Ovary (tissue), 9 donors: ENCODE measurements around the gene MBP. TPM values are rescaled to one million over a fixed set of nuclear protein-coding genes. Genes with fewer than 3 reads are reported as not detected.

ENCODE experiments used
- DNase-seq, 5 donors: peaks; one replicate each; pipeline ENCODE4 v3.0.0-alpha.2; 2019 to 2020
- H3K27ac ChIP-seq, 2 donors: fragments of 200-600 bp; one replicate each; pipeline versions ENCODE4 v1.5.1 to v1.8.0; 2019 to 2022
- H3K27me3 ChIP-seq: fragments of 200-600 bp; one replicate; pipeline ENCODE4 v1.8.0; 2022
- H3K36me3 ChIP-seq: fragments of 200-600 bp; sonication (generic); one replicate; pipeline ENCODE4 v1.5.1; 2019
- H3K4me1 ChIP-seq: one replicate; pipeline ENCODE4 v1.8.1; 2013; ENCODE audit warnings: mild to moderate bottlenecking, moderate library complexity; ENCODE audit not compliant: insufficient read depth
- H3K4me3 ChIP-seq: fragments of 200-600 bp; sonication (generic); one replicate; pipeline ENCODE4 v1.5.1; 2017
- H3K9me3 ChIP-seq, 2 donors: fragments of 200-600 bp in 1 of 2; sonication (generic) in 1 of 2; one replicate each; pipeline versions ENCODE4 v1.5.1 to v1.8.1; 2013 to 2019; ENCODE audit warnings: mild to moderate bottlenecking in 1 of 2, moderate library complexity in 1 of 2
- CTCF ChIP-seq, 3 donors: fragments of 450-650 bp in 2 of 3; fragments of 200-600 bp in 1 of 3; IDR thresholded peaks; one replicate each; pipeline versions ENCODE4 v1.5.1 to v1.8.0; 2016 to 2022; ENCODE audit warnings: antibody characterized with exemption in 3 of 3, mild to moderate bottlenecking in 1 of 3
- EP300 ChIP-seq: sonication (generic); formaldehyde crosslinking; IDR thresholded peaks from one replicate; pipeline ENCODE4 v1.6.1; 2017; ENCODE audit warnings: antibody characterized with exemption
- POLR2A ChIP-seq: fragments of 450-650 bp; IDR thresholded peaks from one replicate; pipeline ENCODE4 v1.6.1; 2017; ENCODE audit warnings: antibody characterized with exemption, mild to moderate bottlenecking, moderate library complexity
- WGBS, 3 donors: extraction: QIAGEN DNeasy Blood & Tissue Kit in 1 of 3; methylation state at CpG; one replicate each; pipeline versions ENCODE4 v1.1.5 to v1.1.7; 2013 to 2017; 5-methylcytosine and 5-hydroxymethylcytosine counted together
- intact Hi-C, 4 donors: fragments of 100-400 bp; cut with DNase I; formaldehyde crosslinking; loops; one replicate each; pipeline versions ENCODE4 v1.11.0 to v1.15.1; 2022 to 2023
- polyA plus RNA-seq, 2 donors: library from polyadenylated mRNA; stranded (reverse); fragments of 200-250 nt in 1 of 2; fragments of 350-450 nt in 1 of 2; fragmentation: Illumina TruSeq in 1 of 2; extraction: RNeasy Lipid Tissue Mini Kit (QIAGEN cat#74804) in 1 of 2; gene quantifications; one replicate each; pipeline ENCODE4 v1.2.3, GENCODE V29; 2013 to 2014
- total RNA-seq, 7 donors: library from RNA; depleted of rRNA in 2 of 7; stranded (reverse); fragments of >200 nt in 2 of 7; fragmentation: NEBNext Ultra II Directional in 3 of 7; extraction: Animal tissue kit (Norgen Biotek cat#: 25700) in 3 of 7; gene quantifications; one replicate each; pipeline versions ENCODE4 v1.1.0 to v1.2.4, GENCODE V29; 2016 to 2023
- donor health status: DM: no; HTN: no; CAD: no; lungs with moderate emphysema.
- donor health status: DM: no; HTN: no; CAD: no.
- donor health status: Bipolar disorder and iron deficiency.
- donor health status: DM: yes; HTN: yes; CAD: no.
- donor health status: DM: no; HTN: no; CAD: no.
- donor health status: DM: yes; HTN: yes; CAD: no.

The MBP gene
- total and polyA plus RNA-seq, 9 donors, result 7.1 to 38.2 (median 23.2) TPM

DNA sequence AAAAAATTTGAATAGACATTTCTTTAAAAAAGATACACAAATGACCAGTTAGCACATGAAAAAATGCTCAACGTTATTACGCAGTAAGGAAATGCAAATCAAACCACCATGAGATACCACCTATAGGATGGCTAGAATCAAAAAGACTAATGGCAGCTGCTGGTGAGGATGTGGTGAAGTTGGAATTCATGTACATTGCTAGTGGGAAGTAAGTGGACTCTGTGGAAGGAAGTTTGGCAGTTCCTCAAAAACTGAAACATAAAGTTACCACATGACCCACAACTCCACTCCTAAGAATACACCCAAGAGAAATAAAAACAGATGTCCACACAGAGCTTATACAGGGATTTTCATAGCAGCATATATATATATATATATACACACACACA is 51.2 kb downstream of the MBP start:
- no peaks in the 10 kb centered on the region for H3K27me3 ChIP-seq
- intact Hi-C loops, result no loop called here
- H3K27ac ChIP-seq, result no peak overlapping the region
- WGBS, 3 donors, result 81 to 89% (median 84%) methylated on average over 2 of the region's 2 CpGs
- H3K36me3 ChIP-seq, result no peaks in the 10 kb centered on the region
- TF ChIP-seq POLR2A, result no peak
- no peak for TF ChIP-seq CTCF (IDR thresholded peaks at IDR 0.05)
- no peak for TF ChIP-seq EP300
- no peak for DNase-seq
- H3K9me3 ChIP-seq, result no peaks in the 10 kb centered on the region
- H3K4me1 ChIP-seq, result peaks cover 6% of the 10 kb centered on the region
- no peak overlapping the region for H3K4me3 ChIP-seq

DNA sequence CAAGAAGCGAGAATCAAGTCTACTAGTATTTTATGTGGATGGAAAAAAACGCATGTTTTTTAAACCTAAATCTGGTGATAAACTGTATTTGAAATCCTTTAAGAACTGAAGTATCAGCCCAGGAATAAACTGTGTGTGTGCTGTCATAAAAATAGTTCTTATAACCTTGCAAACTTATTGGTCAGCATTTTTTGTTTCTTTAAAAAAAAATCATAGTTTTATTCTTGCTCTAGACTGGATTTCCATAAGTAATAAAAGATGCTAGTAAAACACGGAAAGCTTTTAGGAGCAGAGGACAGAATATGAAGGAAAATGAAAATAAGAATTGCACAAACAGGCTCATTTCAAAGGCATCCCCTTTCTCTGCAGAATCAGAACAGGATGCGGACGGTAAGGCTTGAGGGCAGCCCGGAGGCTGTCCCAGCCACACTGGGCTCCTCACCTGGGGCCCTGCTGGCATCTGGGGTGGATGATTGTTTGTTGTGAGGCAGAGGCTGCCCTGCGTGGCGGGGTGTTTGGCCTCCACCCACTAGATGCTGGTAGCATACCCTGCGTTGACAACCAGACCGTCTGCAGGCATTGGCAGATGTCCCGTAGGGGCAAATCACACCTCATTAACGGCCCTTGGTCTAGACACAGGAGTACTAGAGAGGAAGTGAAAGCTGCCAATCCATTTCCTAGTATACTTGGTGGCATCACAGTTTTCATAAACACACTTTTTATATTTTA is 52.5 kb downstream of the MBP start:
- H3K9me3 ChIP-seq, result no peaks in the 10 kb centered on the region
- H3K27me3 ChIP-seq, result no peaks in the 10 kb centered on the region
- WGBS, 3 donors, result 79 to 81% (median 80%) methylated on average over 12 of the region's 12 CpGs
- H3K36me3 ChIP-seq, result no peaks in the 10 kb centered on the region
- no peak overlapping the region for H3K27ac ChIP-seq
- no peak for TF ChIP-seq EP300
- TF ChIP-seq POLR2A, result no peak
- TF ChIP-seq CTCF (IDR thresholded peaks at IDR 0.05), result no peak
- H3K4me1 ChIP-seq, result peaks cover 6% of the 10 kb centered on the region
- no peak overlapping the region for H3K4me3 ChIP-seq
- DNase-seq, result no peak
- intact Hi-C loops, result no loop called here

DNA sequence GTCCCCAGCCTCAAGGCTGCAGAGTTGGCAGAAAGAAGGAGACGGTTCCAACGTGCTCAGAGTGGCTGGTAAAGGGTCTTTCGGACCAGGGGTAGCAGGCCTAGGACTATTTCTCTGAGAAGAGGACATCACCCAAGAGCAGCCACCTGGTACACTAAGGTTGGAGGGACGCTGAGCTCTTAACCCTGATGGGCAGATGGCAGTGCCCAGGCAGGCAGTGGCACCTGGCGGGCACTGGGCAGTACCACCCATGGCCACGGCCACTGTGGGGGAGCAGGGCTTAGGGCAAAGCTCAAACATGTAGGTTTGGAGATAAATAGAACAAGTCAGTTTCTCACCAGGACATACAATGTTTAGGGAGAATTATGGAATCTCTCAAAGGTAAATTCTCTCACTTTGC is 53.5 kb downstream of the MBP start:
- DNase-seq, result no peak
- Histone ChIP-seq H3K27me3 (no peaks in the 10 kb centered on the region), H3K4me3 (no peak overlapping the region), H3K4me1 (peaks cover 2% of the 10 kb centered on the region), H3K27ac (no peak overlapping the region), H3K36me3 (no peaks in the 10 kb centered on the region), H3K9me3 (no peaks in the 10 kb centered on the region)
- TF ChIP-seq POLR2A (no peak), EP300 (no peak)
- 82 to 95% (median 88%) methylated on average over 6 of the region's 6 CpGs for WGBS, 3 donors
- intact Hi-C loops, result no loop called here

GRCh38 chr18:77078690-77079070 is 53.9 kb downstream of the MBP start:
- intact Hi-C loops, result no loop called here
- TF ChIP-seq EP300 (no peak), POLR2A (no peak), CTCF (IDR thresholded peaks at IDR 0.05) (no peak)
- Histone ChIP-seq H3K4me1 (no peaks in the 10 kb centered on the region), H3K9me3 (no peaks in the 10 kb centered on the region), H3K36me3 (no peaks in the 10 kb centered on the region), H3K27me3 (no peaks in the 10 kb centered on the region), H3K27ac (no peak overlapping the region), H3K4me3 (no peak overlapping the region)
- 89 to 91% (median 90%) methylated on average over 5 of the region's 5 CpGs for WGBS, 3 donors
- DNase-seq, result no peak

DNA sequence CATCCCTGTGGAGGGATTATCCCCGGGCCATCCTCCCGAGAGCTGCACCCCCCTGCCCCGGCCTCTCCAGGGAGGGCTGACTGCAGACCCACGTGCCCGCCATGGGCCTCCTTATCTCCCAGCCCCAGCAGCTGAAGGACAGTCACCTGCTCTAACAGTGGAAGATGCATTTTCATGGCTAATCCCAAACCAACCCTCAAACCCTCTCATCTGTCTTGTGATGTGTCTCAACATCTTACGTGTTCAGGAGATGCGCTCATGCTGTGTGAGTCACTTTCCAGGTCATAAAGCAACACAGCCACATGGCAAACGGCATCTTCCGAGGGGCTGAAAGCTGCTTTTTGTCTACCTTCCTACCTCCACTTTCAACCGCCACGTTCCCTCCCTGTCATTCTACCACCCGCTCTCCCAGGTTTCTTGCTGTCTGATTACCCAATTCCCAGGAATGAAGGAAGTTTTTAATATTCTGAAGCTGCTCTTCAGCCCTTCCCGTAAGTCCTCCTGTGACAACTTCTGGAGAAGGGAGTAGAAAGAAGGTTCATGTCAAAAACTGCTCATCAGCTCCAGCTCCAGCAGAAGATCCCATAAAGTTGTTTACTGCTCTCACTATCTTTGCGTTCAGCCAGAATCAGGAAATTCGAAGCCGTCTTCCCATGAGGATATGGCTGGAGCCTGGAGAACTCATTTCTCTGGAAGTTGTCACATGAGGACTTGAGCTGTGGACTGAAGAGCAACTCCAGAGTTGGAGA is 54.5 kb downstream of the MBP start:
- WGBS, 3 donors, result 80 to 85% (median 84%) methylated on average over 16 of the region's 16 CpGs

More for the DNA sequence above, 54.5 kb downstream of the MBP start:
- Histone ChIP-seq H3K27ac (no peak overlapping the region), H3K9me3 (no peaks in the 10 kb centered on the region), H3K36me3 (no peaks in the 10 kb centered on the region), H3K4me3 (no peak overlapping the region), H3K27me3 (no peaks in the 10 kb centered on the region), H3K4me1 (no peaks in the 10 kb centered on the region)
- intact Hi-C loops, result no loop called here
- no peak for TF ChIP-seq POLR2A
- no peak for TF ChIP-seq EP300
- DNase-seq, result no peak
